ENCODE results near the gene OR52L1. TPM values are rescaled to one million over a fixed set of nuclear protein-coding genes. Genes with fewer than 3 reads are reported as not detected.

Gene OR52L1
- total and polyA plus RNA-seq, 10 of the 15 experiments (the other 5 are each of a cell fraction or from before 2014, with no cell fraction given): not detected

DNA sequence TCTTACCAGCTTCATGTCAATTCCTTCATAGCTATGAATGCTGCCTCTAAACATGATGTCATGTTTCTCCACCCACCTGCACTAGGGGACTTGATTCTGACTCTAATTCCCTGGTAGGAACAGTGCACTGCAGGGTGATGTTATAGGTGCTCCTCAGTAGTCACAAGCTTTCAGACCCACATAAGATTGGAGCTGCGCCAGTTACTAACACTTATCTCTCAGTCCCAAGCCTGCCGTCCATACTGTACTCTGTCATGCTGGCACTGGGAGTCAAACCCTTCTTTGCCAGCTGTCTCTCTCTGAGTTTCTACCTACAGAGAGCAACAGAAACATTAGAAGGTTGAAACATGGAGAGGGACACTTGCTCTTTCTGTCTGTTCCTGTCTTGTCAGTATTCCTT lies 38.3 kb upstream of the OR52L1 start:
- intact Hi-C loops (cut with micrococcal nuclease; ENCODE audit: unreplicated experiment): no loop called here
- Histone ChIP-seq H3K27ac (ENCODE audit: control insufficient read depth, insufficient read depth) (no peak overlapping the region), H3K79me2 (ENCODE audit: control insufficient read depth, insufficient read depth, low read length) (no peaks in the 10 kb centered on the region), H3K9ac (ENCODE audit: control insufficient read depth, insufficient read depth, low read length) (no peak overlapping the region), H3K4me1 (ENCODE audit: control insufficient read depth, insufficient read depth, low read length) (no peaks in the 10 kb centered on the region), H2AFZ (ENCODE audit: control insufficient read depth, low read depth, low read length) (no peak overlapping the region), H3K27me3 (replicated peaks in 1 of 2; ENCODE audit: control insufficient read depth in 2 of 2, insufficient read depth in 2 of 2, low read length in 1 of 2) (no peaks in the 10 kb centered on the region), H3K9me3 (replicated peaks; ENCODE audit: control insufficient read depth, insufficient read depth, low read length) (no peaks in the 10 kb centered on the region), H3K4me2 (ENCODE audit: control insufficient read depth, insufficient read depth) (no peak overlapping the region), H3K4me3 (no peak overlapping the region), H4K20me1 (ENCODE audit: control insufficient read depth, insufficient read depth) (no peaks in the 10 kb centered on the region), H3K36me3 (ENCODE audit: control insufficient read depth in 2 of 2, insufficient read depth in 2 of 2, low read length in 1 of 2) (no peaks in the 10 kb centered on the region)
- no TSS peak for BruUV-seq (replicated peaks)
- 52% methylated on average over 2 of the region's 2 CpGs for WGBS (ENCODE audit: insufficient coverage, insufficient replicate concordance, low lambda C conversion rate, missing lambda C conversion rate)
- DNase-seq (ENCODE audit: low read depth, low spot score) (no peak), ATAC-seq (no peak), FAIRE-seq (no peak)
- CTCF ChIA-PET: interaction anchor here (0.9 to 2.7 kb wide), 3 partner anchors 33 to 329 kb away, joined by 3 to 10 read pairs (median 6); no protein-coding TSS in a partner anchor
- RAD21 ChIA-PET (ENCODE audit: unreplicated experiment): no interaction called here
- TF ChIP-seq RCOR1 (conservative IDR thresholded peaks at IDR 0.05; ENCODE audit: low read depth, low read length): no peak
- no peak for TF ChIP-seq SREBF2 (IDR thresholded peaks at IDR 0.05; ENCODE audit: low read length)
- TF ChIP-seq POLR2A (IDR thresholded peaks at IDR 0.05; ENCODE audit: low read depth, low read length): no peak
- no peak for TF ChIP-seq MTA3 (IDR thresholded peaks at IDR 0.05; ENCODE audit: borderline replicate concordance, low read length)
- no peak for TF ChIP-seq RFX5 (IDR thresholded peaks at IDR 0.05; ENCODE audit: low read depth, low read length)
- no peak for TF ChIP-seq LARP7 (IDR thresholded peaks at IDR 0.05)
- TF ChIP-seq EED (IDR thresholded peaks at IDR 0.05; ENCODE audit: low read depth): no peak
- no peak for TF ChIP-seq CREM (IDR thresholded peaks at IDR 0.05; ENCODE audit: low read depth)
- TF ChIP-seq NR2C1 (IDR thresholded peaks at IDR 0.05): no peak
- TF ChIP-seq NFXL1 (IDR thresholded peaks at IDR 0.05; ENCODE audit: borderline replicate concordance): no peak
- no peak for TF ChIP-seq E2F8 (IDR thresholded peaks at IDR 0.05; ENCODE audit: low read depth, partially characterized antibody)
- TF ChIP-seq SMAD1 (IDR thresholded peaks at IDR 0.05; ENCODE audit: low read depth, partially characterized antibody): no peak
- no peak for TF ChIP-seq TARDBP (IDR thresholded peaks at IDR 0.05; ENCODE audit: borderline replicate concordance)
- no peak for TF ChIP-seq JUND (IDR thresholded peaks at IDR 0.05; ENCODE audit: low read depth, low read length)
- no peak for TF ChIP-seq POU2F2 (IDR thresholded peaks at IDR 0.05; ENCODE audit: borderline replicate concordance, low read depth, low read length)
- TF ChIP-seq ZNF274 (IDR thresholded peaks at IDR 0.05; ENCODE audit: insufficient read depth, insufficient read length): no peak
- TF ChIP-seq, protein P1, sequence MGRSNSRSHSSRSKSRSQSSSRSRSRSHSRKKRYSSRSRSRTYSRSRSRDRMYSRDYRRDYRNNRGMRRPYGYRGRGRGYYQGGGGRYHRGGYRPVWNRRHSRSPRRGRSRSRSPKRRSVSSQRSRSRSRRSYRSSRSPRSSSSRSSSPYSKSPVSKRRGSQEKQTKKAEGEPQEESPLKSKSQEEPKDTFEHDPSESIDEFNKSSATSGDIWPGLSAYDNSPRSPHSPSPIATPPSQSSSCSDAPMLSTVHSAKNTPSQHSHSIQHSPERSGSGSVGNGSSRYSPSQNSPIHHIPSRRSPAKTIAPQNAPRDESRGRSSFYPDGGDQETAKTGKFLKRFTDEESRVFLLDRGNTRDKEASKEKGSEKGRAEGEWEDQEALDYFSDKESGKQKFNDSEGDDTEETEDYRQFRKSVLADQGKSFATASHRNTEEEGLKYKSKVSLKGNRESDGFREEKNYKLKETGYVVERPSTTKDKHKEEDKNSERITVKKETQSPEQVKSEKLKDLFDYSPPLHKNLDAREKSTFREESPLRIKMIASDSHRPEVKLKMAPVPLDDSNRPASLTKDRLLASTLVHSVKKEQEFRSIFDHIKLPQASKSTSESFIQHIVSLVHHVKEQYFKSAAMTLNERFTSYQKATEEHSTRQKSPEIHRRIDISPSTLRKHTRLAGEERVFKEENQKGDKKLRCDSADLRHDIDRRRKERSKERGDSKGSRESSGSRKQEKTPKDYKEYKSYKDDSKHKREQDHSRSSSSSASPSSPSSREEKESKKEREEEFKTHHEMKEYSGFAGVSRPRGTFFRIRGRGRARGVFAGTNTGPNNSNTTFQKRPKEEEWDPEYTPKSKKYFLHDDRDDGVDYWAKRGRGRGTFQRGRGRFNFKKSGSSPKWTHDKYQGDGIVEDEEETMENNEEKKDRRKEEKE (IDR thresholded peaks at IDR 0.05): no peak
- TF ChIP-seq MYB (IDR thresholded peaks at IDR 0.05; ENCODE audit: borderline replicate concordance, low read depth, low read length): no peak
- in situ Hi-C loops (cut with MboI): no loop called here
- SMC1A ChIA-PET (ENCODE audit: uncharacterized antibody, unreplicated experiment): interaction anchor here (0.5 to 1.0 kb wide), 3 partner anchors 110 to 328 kb away, joined by 3 read pairs; no protein-coding TSS in a partner anchor
- POLR2A ChIA-PET: no interaction called here
